GM23338 (cell line): ENCODE data around the gene METTL13. TPM values are rescaled to one million over a fixed set of nuclear protein-coding genes. Genes with fewer than 3 reads are reported as not detected.

ENCODE experiments used
- ATAC-seq: fragments of 200-7000 bp; cut with Tn5 transposase; 3 replicates; pipeline ENCODE4 v1.9.1; 2020
- DNase-seq: peaks from one replicate; pipeline ENCODE4 v3.0.0-alpha.2; 2015; ENCODE audit warnings: low spot score
- H2AFZ ChIP-seq: fragments of 200-600 bp; sonication (generic); 2 replicates; pipeline ENCODE4 v1.8.0; 2016; ENCODE audit warnings: antibody characterized with exemption, mild to moderate bottlenecking, moderate library complexity
- H3F3A ChIP-seq: fragments of 200-600 bp; sonication (generic); replicated peaks from 2 replicates; pipeline ENCODE4 v1.8.0; 2017; ENCODE audit warnings: antibody characterized with exemption, mixed run types, low read depth
- H3K27ac ChIP-seq: fragments of 200-600 bp; sonication (generic); 2 replicates; pipeline ENCODE4 v1.6.1; 2016; ENCODE audit warnings: low read depth
- H3K27me3 ChIP-seq: fragments of 200-600 bp; sonication (generic); 2 replicates; pipeline ENCODE4 v1.8.0; 2016; ENCODE audit warnings: mild to moderate bottlenecking, mixed run types, moderate library complexity; ENCODE audit not compliant: insufficient read depth
- H3K36me3 ChIP-seq: fragments of 200-600 bp; sonication (generic); 2 replicates; pipeline ENCODE4 v1.8.0; 2016; ENCODE audit warnings: mild to moderate bottlenecking; ENCODE audit not compliant: insufficient read depth
- H3K4me1 ChIP-seq: fragments of 200-600 bp; sonication (generic); 2 replicates; pipeline ENCODE4 v1.8.0; 2016; ENCODE audit warnings: mild to moderate bottlenecking, moderate library complexity; ENCODE audit not compliant: insufficient read depth
- H3K4me2 ChIP-seq: fragments of 200-600 bp; sonication (generic); 2 replicates; pipeline ENCODE4 v1.7.1; 2017; ENCODE audit warnings: mixed run types
- H3K4me3 ChIP-seq: fragments of 200-600 bp; sonication (generic); 2 replicates; pipeline ENCODE4 v1.6.1; 2016; ENCODE audit warnings: mixed run types
- H3K79me2 ChIP-seq: fragments of 200-600 bp; sonication (generic); replicated peaks from 2 replicates; pipeline ENCODE4 v1.8.0; 2017; ENCODE audit warnings: mild to moderate bottlenecking; ENCODE audit not compliant: insufficient read depth
- H3K9me2 ChIP-seq: fragments of 200-600 bp; sonication (generic); 2 replicates; pipeline ENCODE4 v1.8.0; 2017; ENCODE audit not compliant: insufficient read depth
- H4K20me1 ChIP-seq: fragments of 200-600 bp; sonication (generic); replicated peaks from 2 replicates; pipeline ENCODE4 v1.8.0; 2017; ENCODE audit warnings: mild to moderate bottlenecking; ENCODE audit not compliant: insufficient read depth
- H3K27ac Mint-ChIP-seq: 2 replicates; pipeline ENCODE4 v1.8.0; 2020; ENCODE audit warnings: inconsistent platforms, mild to moderate bottlenecking, moderate library complexity, mixed read lengths
- H3K27me3 Mint-ChIP-seq: 3 replicates; pipeline ENCODE4 v1.8.0; 2022; ENCODE audit warnings: low read depth, mild to moderate bottlenecking, moderate library complexity, mixed read lengths, inconsistent platforms; ENCODE audit not compliant: insufficient read depth, poor library complexity
- H3K36me3 Mint-ChIP-seq: 3 replicates; pipeline ENCODE4 v1.8.0; 2021; ENCODE audit warnings: low read depth, mild to moderate bottlenecking, inconsistent platforms, moderate library complexity, mixed read lengths
- H3K4me1 Mint-ChIP-seq: 3 replicates; pipeline ENCODE4 v1.8.0; 2020; ENCODE audit warnings: mild to moderate bottlenecking, inconsistent platforms, mixed read lengths
- H3K4me3 Mint-ChIP-seq: 3 replicates; pipeline ENCODE4 v1.8.0; 2021; ENCODE audit warnings: moderate library complexity, mild to moderate bottlenecking, inconsistent platforms, mixed read lengths
- H3K9me3 Mint-ChIP-seq: 3 replicates; pipeline ENCODE4 v1.8.0; 2020; ENCODE audit warnings: moderate library complexity, mild to moderate bottlenecking, inconsistent platforms, mixed read lengths
- CREB1 ChIP-seq: fragments of 250-450 bp; sonication (Bioruptor Pico); IDR thresholded peaks from 2 replicates; pipeline ENCODE4 v1.5.0; 2020; ENCODE audit warnings: low read depth, mild to moderate bottlenecking, moderate library complexity
- STAT1 ChIP-seq: IDR thresholded peaks from one replicate; pipeline ENCODE4 v1.6.1; 2016; ENCODE audit warnings: antibody characterized with exemption; ENCODE audit not compliant: unreplicated experiment
- ZNF114 ChIP-seq: fragments of 250-450 bp; sonication (Bioruptor Pico); IDR thresholded peaks from 2 replicates; pipeline ENCODE4 v1.5.0; 2020; ENCODE audit warnings: mild to moderate bottlenecking, moderate library complexity
- ZNF331 ChIP-seq: fragments of 250-450 bp; sonication (Bioruptor Pico); IDR thresholded peaks from 2 replicates; pipeline ENCODE4 v1.5.0; 2020; ENCODE audit warnings: low read depth, mild to moderate bottlenecking, moderate library complexity
- polyA plus RNA-seq: library from polyadenylated mRNA; unstranded; fragments of >200 nt; fragmentation: Nextera tagmentation; extraction: Ambion mirVana; gene quantifications from 2 replicates; pipeline ENCODE4 v1.2.1, GENCODE V29; 2016
- total RNA-seq: library from RNA; depleted of rRNA; stranded (reverse); fragments of >200 nt; shearing (Covaris generic); gene quantifications from 2 replicates; pipeline ENCODE4 v1.2.3, GENCODE V29; 2014
- TF ChIP-seq, protein P1 (sequence below): fragments of 250-450 bp; sonication (Bioruptor Pico); IDR thresholded peaks from 2 replicates; pipeline ENCODE4 v1.5.0; 2020; ENCODE audit warnings: mild to moderate bottlenecking, moderate library complexity
- TF ChIP-seq, protein P2 (sequence below): IDR thresholded peaks from one replicate; pipeline ENCODE4 v1.6.1; 2018; ENCODE audit warnings: antibody characterized with exemption; ENCODE audit not compliant: unreplicated experiment
- TF ChIP-seq, protein P3 (sequence below), 2 experiments: fragments of 200-600 bp in 1 of 2; sonication (generic) in 1 of 2; conservative IDR thresholded peaks; 2 replicates each; pipeline versions ENCODE4 v1.5.1 to v1.6.1; 2016 to 2017; ENCODE audit warnings: antibody characterized with exemption in 2 of 2, low read depth in 2 of 2, mild to moderate bottlenecking in 2 of 2, moderate library complexity in 1 of 2

The METTL13 gene
- total and polyA plus RNA-seq, 2 experiments from 2014 or later = 21.0 to 45.4 TPM

DNA sequence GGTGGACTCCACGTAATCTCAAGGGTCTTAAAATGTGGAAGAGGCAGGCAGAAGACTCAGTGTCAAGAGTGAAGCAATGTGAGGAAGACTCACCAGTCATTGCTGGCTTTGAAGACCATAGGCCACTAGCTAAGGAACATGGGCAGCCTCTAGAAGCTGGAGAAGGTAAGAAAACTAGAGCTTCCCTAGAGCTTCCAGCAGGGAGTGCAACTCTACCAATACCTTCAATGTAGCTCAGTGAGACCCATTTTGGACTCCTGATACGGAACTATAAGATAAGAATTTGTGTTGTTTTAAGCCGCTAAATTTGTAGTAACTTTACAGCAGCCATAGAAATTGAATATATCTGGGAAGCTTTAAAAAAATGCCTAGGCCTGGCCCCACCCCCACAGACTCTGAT, 18.9 kb downstream of the METTL13 start (continued):
- TF ChIP-seq, protein P1, sequence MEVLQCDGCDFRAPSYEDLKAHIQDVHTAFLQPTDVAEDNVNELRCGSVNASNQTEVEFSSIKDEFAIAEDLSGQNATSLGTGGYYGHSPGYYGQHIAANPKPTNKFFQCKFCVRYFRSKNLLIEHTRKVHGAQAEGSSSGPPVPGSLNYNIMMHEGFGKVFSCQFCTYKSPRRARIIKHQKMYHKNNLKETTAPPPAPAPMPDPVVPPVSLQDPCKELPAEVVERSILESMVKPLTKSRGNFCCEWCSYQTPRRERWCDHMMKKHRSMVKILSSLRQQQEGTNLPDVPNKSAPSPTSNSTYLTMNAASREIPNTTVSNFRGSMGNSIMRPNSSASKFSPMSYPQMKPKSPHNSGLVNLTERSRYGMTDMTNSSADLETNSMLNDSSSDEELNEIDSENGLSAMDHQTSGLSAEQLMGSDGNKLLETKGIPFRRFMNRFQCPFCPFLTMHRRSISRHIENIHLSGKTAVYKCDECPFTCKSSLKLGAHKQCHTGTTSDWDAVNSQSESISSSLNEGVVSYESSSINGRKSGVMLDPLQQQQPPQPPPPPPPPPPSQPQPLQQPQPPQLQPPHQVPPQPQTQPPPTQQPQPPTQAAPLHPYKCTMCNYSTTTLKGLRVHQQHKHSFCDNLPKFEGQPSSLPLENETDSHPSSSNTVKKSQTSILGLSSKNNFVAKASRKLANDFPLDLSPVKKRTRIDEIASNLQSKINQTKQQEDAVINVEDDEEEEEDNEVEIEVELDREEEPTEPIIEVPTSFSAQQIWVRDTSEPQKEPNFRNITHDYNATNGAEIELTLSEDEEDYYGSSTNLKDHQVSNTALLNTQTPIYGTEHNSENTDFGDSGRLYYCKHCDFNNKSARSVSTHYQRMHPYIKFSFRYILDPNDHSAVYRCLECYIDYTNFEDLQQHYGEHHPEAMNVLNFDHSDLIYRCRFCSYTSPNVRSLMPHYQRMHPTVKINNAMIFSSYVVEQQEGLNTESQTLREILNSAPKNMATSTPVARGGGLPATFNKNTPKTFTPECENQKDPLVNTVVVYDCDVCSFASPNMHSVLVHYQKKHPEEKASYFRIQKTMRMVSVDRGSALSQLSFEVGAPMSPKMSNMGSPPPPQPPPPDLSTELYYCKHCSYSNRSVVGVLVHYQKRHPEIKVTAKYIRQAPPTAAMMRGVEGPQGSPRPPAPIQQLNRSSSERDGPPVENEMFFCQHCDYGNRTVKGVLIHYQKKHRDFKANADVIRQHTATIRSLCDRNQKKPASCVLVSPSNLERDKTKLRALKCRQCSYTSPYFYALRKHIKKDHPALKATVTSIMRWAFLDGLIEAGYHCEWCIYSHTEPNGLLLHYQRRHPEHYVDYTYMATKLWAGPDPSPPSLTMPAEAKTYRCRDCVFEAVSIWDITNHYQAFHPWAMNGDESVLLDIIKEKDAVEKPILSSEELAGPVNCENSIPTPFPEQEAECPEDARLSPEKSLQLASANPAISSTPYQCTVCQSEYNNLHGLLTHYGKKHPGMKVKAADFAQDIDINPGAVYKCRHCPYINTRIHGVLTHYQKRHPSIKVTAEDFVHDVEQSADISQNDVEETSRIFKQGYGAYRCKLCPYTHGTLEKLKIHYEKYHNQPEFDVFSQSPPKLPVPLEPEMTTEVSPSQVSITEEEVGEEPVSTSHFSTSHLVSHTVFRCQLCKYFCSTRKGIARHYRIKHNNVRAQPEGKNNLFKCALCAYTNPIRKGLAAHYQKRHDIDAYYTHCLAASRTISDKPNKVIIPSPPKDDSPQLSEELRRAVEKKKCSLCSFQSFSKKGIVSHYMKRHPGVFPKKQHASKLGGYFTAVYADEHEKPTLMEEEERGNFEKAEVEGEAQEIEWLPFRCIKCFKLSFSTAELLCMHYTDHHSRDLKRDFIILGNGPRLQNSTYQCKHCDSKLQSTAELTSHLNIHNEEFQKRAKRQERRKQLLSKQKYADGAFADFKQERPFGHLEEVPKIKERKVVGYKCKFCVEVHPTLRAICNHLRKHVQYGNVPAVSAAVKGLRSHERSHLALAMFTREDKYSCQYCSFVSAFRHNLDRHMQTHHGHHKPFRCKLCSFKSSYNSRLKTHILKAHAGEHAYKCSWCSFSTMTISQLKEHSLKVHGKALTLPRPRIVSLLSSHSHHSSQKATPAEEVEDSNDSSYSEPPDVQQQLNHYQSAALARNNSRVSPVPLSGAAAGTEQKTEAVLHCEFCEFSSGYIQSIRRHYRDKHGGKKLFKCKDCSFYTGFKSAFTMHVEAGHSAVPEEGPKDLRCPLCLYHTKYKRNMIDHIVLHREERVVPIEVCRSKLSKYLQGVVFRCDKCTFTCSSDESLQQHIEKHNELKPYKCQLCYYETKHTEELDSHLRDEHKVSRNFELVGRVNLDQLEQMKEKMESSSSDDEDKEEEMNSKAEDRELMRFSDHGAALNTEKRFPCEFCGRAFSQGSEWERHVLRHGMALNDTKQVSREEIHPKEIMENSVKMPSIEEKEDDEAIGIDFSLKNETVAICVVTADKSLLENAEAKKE (CRISPR knock-in tag) = 0 out of 2 replicates have a peak, but pooled peaks have one; percentile 32

DNA sequence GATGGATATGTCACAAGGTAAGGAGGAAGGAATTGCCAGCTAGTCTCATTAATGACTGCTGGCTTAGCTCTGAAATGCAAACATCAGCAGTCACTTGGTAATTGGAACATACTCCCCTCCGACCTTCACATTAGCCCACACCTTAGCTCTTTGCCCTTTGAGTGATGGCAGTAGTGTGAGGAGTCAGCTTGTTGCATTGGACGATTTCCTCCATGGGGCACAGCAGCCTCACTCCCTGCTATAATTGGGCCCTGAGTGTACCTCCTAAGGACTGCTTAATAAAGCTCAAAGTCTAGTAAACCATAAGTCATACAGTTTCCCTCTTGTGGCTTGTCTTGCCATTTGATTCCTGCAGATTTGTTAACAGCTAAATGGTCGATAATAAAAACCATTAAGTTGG, 19.4 kb downstream of the METTL13 start:
- Mint-ChIP-seq H3K4me3 (no peak overlapping the region), H3K27ac (peak overlapping the region; percentile 83; the same call in 1 of the 2 replicates), H3K4me1 (peaks cover 35% of the 10 kb centered on the region), H3K27me3 (peaks cover 10% of the 10 kb centered on the region), H3K9me3 (no peaks in the 10 kb centered on the region), H3K36me3 (peaks cover 18% of the 10 kb centered on the region)
- Histone ChIP-seq H3K4me3 (no peak overlapping the region), H3K4me2 (no peak overlapping the region), H3K27ac (no peak overlapping the region), H3K36me3 (peaks cover 4% of the 10 kb centered on the region; the same call in 1 of the 2 replicates), H3K79me2 (no peaks in the 10 kb centered on the region), H2AFZ (no peak overlapping the region), H4K20me1 (no peaks in the 10 kb centered on the region), H3K27me3 (no peaks in the 10 kb centered on the region), H3F3A (no peaks in the 10 kb centered on the region; the same call in 1 of the 2 replicates), H3K9me2 (no peaks in the 10 kb centered on the region; the same call in 1 of the 2 replicates), H3K4me1 (peaks cover 18% of the 10 kb centered on the region)
- DNase-seq = no peak
- no peak for ATAC-seq
- TF ChIP-seq ZNF114 (CRISPR knock-in tag) (no peak), CREB1 (CRISPR knock-in tag) (no peak), STAT1 (no peak), ZNF331 (CRISPR knock-in tag) (no peak)
- TF ChIP-seq, protein P2, sequence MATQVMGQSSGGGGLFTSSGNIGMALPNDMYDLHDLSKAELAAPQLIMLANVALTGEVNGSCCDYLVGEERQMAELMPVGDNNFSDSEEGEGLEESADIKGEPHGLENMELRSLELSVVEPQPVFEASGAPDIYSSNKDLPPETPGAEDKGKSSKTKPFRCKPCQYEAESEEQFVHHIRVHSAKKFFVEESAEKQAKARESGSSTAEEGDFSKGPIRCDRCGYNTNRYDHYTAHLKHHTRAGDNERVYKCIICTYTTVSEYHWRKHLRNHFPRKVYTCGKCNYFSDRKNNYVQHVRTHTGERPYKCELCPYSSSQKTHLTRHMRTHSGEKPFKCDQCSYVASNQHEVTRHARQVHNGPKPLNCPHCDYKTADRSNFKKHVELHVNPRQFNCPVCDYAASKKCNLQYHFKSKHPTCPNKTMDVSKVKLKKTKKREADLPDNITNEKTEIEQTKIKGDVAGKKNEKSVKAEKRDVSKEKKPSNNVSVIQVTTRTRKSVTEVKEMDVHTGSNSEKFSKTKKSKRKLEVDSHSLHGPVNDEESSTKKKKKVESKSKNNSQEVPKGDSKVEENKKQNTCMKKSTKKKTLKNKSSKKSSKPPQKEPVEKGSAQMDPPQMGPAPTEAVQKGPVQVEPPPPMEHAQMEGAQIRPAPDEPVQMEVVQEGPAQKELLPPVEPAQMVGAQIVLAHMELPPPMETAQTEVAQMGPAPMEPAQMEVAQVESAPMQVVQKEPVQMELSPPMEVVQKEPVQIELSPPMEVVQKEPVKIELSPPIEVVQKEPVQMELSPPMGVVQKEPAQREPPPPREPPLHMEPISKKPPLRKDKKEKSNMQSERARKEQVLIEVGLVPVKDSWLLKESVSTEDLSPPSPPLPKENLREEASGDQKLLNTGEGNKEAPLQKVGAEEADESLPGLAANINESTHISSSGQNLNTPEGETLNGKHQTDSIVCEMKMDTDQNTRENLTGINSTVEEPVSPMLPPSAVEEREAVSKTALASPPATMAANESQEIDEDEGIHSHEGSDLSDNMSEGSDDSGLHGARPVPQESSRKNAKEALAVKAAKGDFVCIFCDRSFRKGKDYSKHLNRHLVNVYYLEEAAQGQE = no peak
- TF ChIP-seq, protein P3, sequence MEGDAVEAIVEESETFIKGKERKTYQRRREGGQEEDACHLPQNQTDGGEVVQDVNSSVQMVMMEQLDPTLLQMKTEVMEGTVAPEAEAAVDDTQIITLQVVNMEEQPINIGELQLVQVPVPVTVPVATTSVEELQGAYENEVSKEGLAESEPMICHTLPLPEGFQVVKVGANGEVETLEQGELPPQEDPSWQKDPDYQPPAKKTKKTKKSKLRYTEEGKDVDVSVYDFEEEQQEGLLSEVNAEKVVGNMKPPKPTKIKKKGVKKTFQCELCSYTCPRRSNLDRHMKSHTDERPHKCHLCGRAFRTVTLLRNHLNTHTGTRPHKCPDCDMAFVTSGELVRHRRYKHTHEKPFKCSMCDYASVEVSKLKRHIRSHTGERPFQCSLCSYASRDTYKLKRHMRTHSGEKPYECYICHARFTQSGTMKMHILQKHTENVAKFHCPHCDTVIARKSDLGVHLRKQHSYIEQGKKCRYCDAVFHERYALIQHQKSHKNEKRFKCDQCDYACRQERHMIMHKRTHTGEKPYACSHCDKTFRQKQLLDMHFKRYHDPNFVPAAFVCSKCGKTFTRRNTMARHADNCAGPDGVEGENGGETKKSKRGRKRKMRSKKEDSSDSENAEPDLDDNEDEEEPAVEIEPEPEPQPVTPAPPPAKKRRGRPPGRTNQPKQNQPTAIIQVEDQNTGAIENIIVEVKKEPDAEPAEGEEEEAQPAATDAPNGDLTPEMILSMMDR (conservative IDR thresholded peaks at IDR 0.05; ENCODE audit: low read depth in 2 of 2) = no peak
